GM18520 (cell line): Measurements from ENCODE around the gene KLC3.
A peak's percentile ranks its signal among the peaks of the same experiment; 100 is the strongest.

Experiments
- ATAC-seq: cut with Tn5 transposase; IDR thresholded peaks from one replicate; pipeline ENCODE4 v1.9.1; 2021; ENCODE audit not compliant: unreplicated experiment

KLC3 gene

GRCh38 chr19:45370410-45371204, 30.1 kb downstream of the KLC3 start, which contains the start of gene ERCC2:
Gene ERCC2, minus strand, starts transcription at chr19:45370573. Its CDS starts 33 bp downstream, at chr19:45370540.
- peak; percentile 98 for ATAC-seq

- ATAC-seq = no peak
These were observed 35.6 kb downstream of the KLC3 start for GRCh38 chr19:45376045-45376724.

- no peak for ATAC-seq
These were observed 39.6 kb downstream of the KLC3 start for GRCh38 chr19:45380107-45380506.

- ATAC-seq = no peak
These were observed 41.9 kb downstream of the KLC3 start for GRCh38 chr19:45382426-45382825.

GRCh38 chr19:45385392-45386221, 45.1 kb downstream of the KLC3 start:
- ATAC-seq = no peak

- no peak for ATAC-seq
These were observed 50.8 kb downstream of the KLC3 start for GRCh38 chr19:45391346-45391745.

- ATAC-seq = no peak
These were observed 51.5 kb downstream of the KLC3 start for GRCh38 chr19:45391871-45392665.

- no peak for ATAC-seq
These were observed 55.5 kb downstream of the KLC3 start for GRCh38 chr19:45395821-45396617.

GRCh38 chr19:45400192-45400591, 59.6 kb downstream of the KLC3 start:
- no peak for ATAC-seq
